Progenitor cell of endocrine pancreas (in vitro differentiated cells): ENCODE data around the gene GJB2. TPM values are rescaled to one million over a fixed set of nuclear protein-coding genes. Genes with fewer than 3 reads are reported as not detected.

Experiments
- DNase-seq: peaks from one replicate; pipeline ENCODE4 v3.0.0; 2021; ENCODE audit warnings: low spot score; ENCODE audit not compliant: unreplicated experiment
- H3K27ac Mint-ChIP-seq: 2 replicates; pipeline ENCODE4 v1.8.0; 2021; ENCODE audit warnings: mild to moderate bottlenecking, moderate library complexity, mixed read lengths
- H3K27me3 Mint-ChIP-seq: 2 replicates; pipeline ENCODE4 v1.8.0; 2021; ENCODE audit warnings: mixed read lengths
- H3K36me3 Mint-ChIP-seq: 2 replicates; pipeline ENCODE4 v1.8.0; 2022; ENCODE audit warnings: mixed read lengths; ENCODE audit not compliant: insufficient read depth
- H3K4me1 Mint-ChIP-seq: 2 replicates; pipeline ENCODE4 v1.8.0; 2021; ENCODE audit warnings: low read depth, mixed read lengths
- H3K4me3 Mint-ChIP-seq: 2 replicates; pipeline ENCODE4 v1.8.0; 2021; ENCODE audit warnings: low read depth, mild to moderate bottlenecking, moderate library complexity, mixed read lengths
- H3K9me3 Mint-ChIP-seq: 2 replicates; pipeline ENCODE4 v1.8.0; 2021; ENCODE audit warnings: low read depth, mixed read lengths
- CTCF ChIP-seq: fragments of 200-600 bp; sonication (generic); IDR thresholded peaks from one replicate; pipeline ENCODE4 v1.5.0; 2021; ENCODE audit warnings: antibody characterized with exemption, mild to moderate bottlenecking; ENCODE audit not compliant: unreplicated experiment
- total RNA-seq: library from RNA; stranded (reverse); gene quantifications from 2 replicates; pipeline ENCODE4 v1.2.1, GENCODE V29; 2021

GJB2 gene
- total RNA-seq, 1 donor from 2014 or later, result 1.1 TPM

- no peak for DNase-seq
- Mint-ChIP-seq H3K27ac (no peak overlapping the region), H3K4me3 (no peak overlapping the region), H3K4me1 (no peaks in the 10 kb centered on the region), H3K36me3 (no peaks in the 10 kb centered on the region), H3K9me3 (no peaks in the 10 kb centered on the region), H3K27me3 (peaks cover 36% of the 10 kb centered on the region)
- no peak for TF ChIP-seq CTCF
These were observed 49.7 kb downstream of the GJB2 start for GRCh38 chr13:20142927-20143480.

- Mint-ChIP-seq H3K4me1 (no peaks in the 10 kb centered on the region), H3K27me3 (peaks cover 36% of the 10 kb centered on the region), H3K27ac (no peak overlapping the region), H3K4me3 (no peak overlapping the region), H3K36me3 (no peaks in the 10 kb centered on the region), H3K9me3 (no peaks in the 10 kb centered on the region)
- TF ChIP-seq CTCF, result no peak
- no peak for DNase-seq
These were observed 50.5 kb downstream of the GJB2 start for GRCh38 chr13:20142023-20142926.

GRCh38 chr13:20141238-20142022, 51.3 kb downstream of the GJB2 start:
- no peaks in the 10 kb centered on the region for H3K4me1 Mint-ChIP-seq
- peaks cover 34% of the 10 kb centered on the region for H3K27me3 Mint-ChIP-seq
- no peaks in the 10 kb centered on the region for H3K9me3 Mint-ChIP-seq
- no peak for DNase-seq
- no peaks in the 10 kb centered on the region for H3K36me3 Mint-ChIP-seq
- H3K27ac Mint-ChIP-seq, result no peak overlapping the region
- no peak overlapping the region for H3K4me3 Mint-ChIP-seq
- TF ChIP-seq CTCF, result no peak

GRCh38 chr13:20140487-20140886, 52.3 kb downstream of the GJB2 start:
- H3K4me3 Mint-ChIP-seq, result no peak overlapping the region
- DNase-seq, result no peak
- H3K9me3 Mint-ChIP-seq, result no peaks in the 10 kb centered on the region
- H3K27me3 Mint-ChIP-seq, result peaks cover 35% of the 10 kb centered on the region
- no peaks in the 10 kb centered on the region for H3K36me3 Mint-ChIP-seq
- no peak for TF ChIP-seq CTCF
- H3K27ac Mint-ChIP-seq, result no peak overlapping the region
- no peaks in the 10 kb centered on the region for H3K4me1 Mint-ChIP-seq

GRCh38 chr13:20137875-20138274, 54.9 kb downstream of the GJB2 start:
- Mint-ChIP-seq H3K9me3 (no peaks in the 10 kb centered on the region), H3K27me3 (peaks cover 28% of the 10 kb centered on the region), H3K4me1 (no peaks in the 10 kb centered on the region), H3K27ac (no peak overlapping the region), H3K4me3 (no peak overlapping the region), H3K36me3 (no peaks in the 10 kb centered on the region)
- DNase-seq, result no peak
- no peak for TF ChIP-seq CTCF
